Measurements from ENCODE around the gene CRTAC1. TPM values are rescaled to one million over a fixed set of nuclear protein-coding genes. Genes with fewer than 3 reads are reported as not detected.

The CRTAC1 gene
- total RNA-seq, 1 donor = not detected

Small RNA genes within 50 kb of the gene (small RNA-seq; reads per million reads assigned to genes)
- gene AL355301.1 = not detected

Other genes starting within 250 kb of the CRTAC1 start
- gene GOLGA7B, start 180.8 kb downstream of the CRTAC1 start, total RNA-seq = under 0.01 TPM in 1 of 2 replicates, not detected in the other
- 13.3 and 15.9 TPM in 2 replicates for gene R3HCC1L, start 104.0 kb upstream of the CRTAC1 start, total RNA-seq
- gene LOXL4, start 237.6 kb upstream of the CRTAC1 start, total RNA-seq = 28.6 and 36.6 TPM in 2 replicates

Data from osteoblast (primary cell).